A549 (cell line): ENCODE measurements around the gene GNB1L. TPM values are rescaled to one million over a fixed set of nuclear protein-coding genes. Genes with fewer than 3 reads are reported as not detected.
A peak's percentile ranks its signal among the peaks of the same experiment; 100 is the strongest.

Experiments used
- ATAC-seq, 2 experiments: fragments of 200-7000 bp in 1 of 2; fragments of >200 bp in 1 of 2; cut with Nextera tagmentation in 1 of 2; cut with Tn5 transposase in 1 of 2; 3 replicates each; pipeline versions ENCODE4 v1.8.0 to v1.9.1; 2018 to 2020; ENCODE audit warnings: mild to moderate bottlenecking in 1 of 2, moderate library complexity in 1 of 2
- CTCF ChIA-PET: fragments of 300-600 bp; sonication (Branson Sonifier 250); formaldehyde crosslinking; extraction: SDS; loops from one replicate; lab custom pipeline; 2021; ENCODE audit warnings: antibody characterized with exemption, inconsistent platforms; lab: Yijun Ruan, JAX
- POLR2A ChIA-PET: fragments of 350-600 bp; formaldehyde crosslinking; extraction: SDS; loops from one replicate; lab custom pipeline; 2021; ENCODE audit warnings: antibody characterized with exemption, inconsistent platforms; lab: Yijun Ruan, JAX
- DNase-seq, 2 experiments: peaks; one replicate each; pipeline versions ENCODE4 v3.0.0 to v3.0.0-alpha.2; 2011 to 2016; ENCODE audit warnings: low read depth in 1 of 2, low spot score in 1 of 2
- FAIRE-seq: peaks from 2 replicates; lab custom pipeline; 2011; peaks lifted over from hg19 to GRCh38; lab: Jason Lieb, UNC
- H3K27ac ChIP-seq, 2 experiments: fragments of >200 bp; sonication (Bioruptor Twin); formaldehyde crosslinking; 3 replicates each; pipeline ENCODE4 v1.5.1; 2016 to 2017
- H3K4me1 ChIP-seq: fragments of >200 bp; sonication (Bioruptor Twin); formaldehyde crosslinking; 3 replicates; pipeline ENCODE4 v1.6.1; 2016
- H3K4me2 ChIP-seq: fragments of >200 bp; sonication (Bioruptor Twin); formaldehyde crosslinking; 3 replicates; pipeline ENCODE4 v1.6.1; 2016
- H3K4me3 ChIP-seq: fragments of >200 bp; sonication (Bioruptor Twin); formaldehyde crosslinking; 3 replicates; pipeline ENCODE4 v1.5.1; 2016
- H3K9me3 ChIP-seq: fragments of >200 bp; sonication (Bioruptor Twin); formaldehyde crosslinking; 3 replicates; pipeline ENCODE4 v1.6.1; 2016
- ATOH8 ChIP-seq: fragments of 250-450 bp; sonication (Bioruptor Pico); IDR thresholded peaks from 2 replicates; pipeline ENCODE4 v1.5.0; 2020; ENCODE audit warnings: low read depth, mild to moderate bottlenecking, moderate library complexity
- BHLHE40 ChIP-seq: IDR thresholded peaks from 2 replicates; pipeline ENCODE4 v1.6.1; 2012; ENCODE audit warnings: low read depth, low read length, inconsistent platforms
- CBX2 ChIP-seq: fragments of 200-600 bp; sonication (generic); IDR thresholded peaks from 2 replicates; pipeline ENCODE4 v1.6.1; 2016; ENCODE audit warnings: low read depth, mild to moderate bottlenecking, borderline replicate concordance
- CBX8 ChIP-seq: fragments of 200-600 bp; sonication (generic); IDR thresholded peaks from 2 replicates; pipeline ENCODE4 v1.6.1; 2016
- CHD2 ChIP-seq: fragments of 150-350 bp; IDR thresholded peaks from 2 replicates; pipeline ENCODE4 v1.6.1; 2014; ENCODE audit warnings: low read length; ENCODE audit not compliant: partially characterized antibody
- CTCF ChIP-seq: fragments of >200 bp; sonication (Bioruptor Twin); formaldehyde crosslinking; IDR thresholded peaks from 3 replicates; pipeline ENCODE4 v1.5.1; 2016
- FOSL2 ChIP-seq, 2 experiments: fragments of 450-650 bp in 1 of 2; fragments of >200 bp in 1 of 2; sonication (Bioruptor Twin) in 1 of 2; formaldehyde crosslinking; IDR thresholded peaks; 2 replicates each; pipeline versions ENCODE4 v1.5.0 to v1.6.1; 2016 to 2020; ENCODE audit warnings: mild to moderate bottlenecking in 1 of 2, moderate library complexity in 1 of 2
- HDAC2 ChIP-seq: fragments of 200-600 bp; sonication (generic); IDR thresholded peaks from 2 replicates; pipeline ENCODE4 v1.6.1; 2016
- HES2 ChIP-seq: fragments of >200 bp; sonication (Bioruptor Twin); formaldehyde crosslinking; IDR thresholded peaks from 2 replicates; pipeline ENCODE4 v1.6.1; 2016
- HEYL ChIP-seq: fragments of 250-450 bp; sonication (Bioruptor Pico); IDR thresholded peaks from 2 replicates; pipeline ENCODE4 v1.8.0; 2021; ENCODE audit warnings: mild to moderate bottlenecking, moderate library complexity
- HOXB5 ChIP-seq: fragments of 250-450 bp; sonication (Bioruptor Pico); IDR thresholded peaks from 2 replicates; pipeline ENCODE4 v1.5.0; 2020; ENCODE audit warnings: mild to moderate bottlenecking, moderate library complexity
- JUN ChIP-seq, 2 experiments: fragments of >200 bp; sonication (Bioruptor Twin); formaldehyde crosslinking; IDR thresholded peaks; 2 replicates in 1 of 2; 3 replicates in 1 of 2; pipeline ENCODE4 v1.6.1; 2016 to 2017
- MAFK ChIP-seq: fragments of 450-650 bp; IDR thresholded peaks from 2 replicates; pipeline ENCODE4 v1.6.1; 2014; ENCODE audit not compliant: partially characterized antibody
- MAX ChIP-seq: IDR thresholded peaks from 2 replicates; pipeline ENCODE4 v1.6.1; 2012
- MAZ ChIP-seq: fragments of 150-350 bp; IDR thresholded peaks from 2 replicates; pipeline ENCODE4 v1.6.1; 2014; ENCODE audit warnings: antibody characterized with exemption, low read depth, low read length, borderline replicate concordance
- PHF8 ChIP-seq: fragments of 200-600 bp; sonication (generic); IDR thresholded peaks from 2 replicates; pipeline ENCODE4 v1.6.1; 2016; ENCODE audit warnings: low read depth, mild to moderate bottlenecking, antibody characterized with exemption, moderate library complexity, borderline replicate concordance
- RCOR1 ChIP-seq: fragments of 150-350 bp; IDR thresholded peaks from 2 replicates; pipeline ENCODE4 v1.6.1; 2014; ENCODE audit warnings: antibody characterized with exemption, low read length, low read depth
- SREBF2 ChIP-seq: fragments of 450-650 bp; IDR thresholded peaks from 2 replicates; pipeline ENCODE4 v1.6.1; 2014; ENCODE audit warnings: mild to moderate bottlenecking, moderate library complexity
- TFCP2L1 ChIP-seq: fragments of 250-450 bp; sonication (Bioruptor Pico); IDR thresholded peaks from 2 replicates; pipeline ENCODE4 v1.5.0; 2021; ENCODE audit warnings: mild to moderate bottlenecking
- TP53 ChIP-seq: fragments of 250-450 bp; sonication (Bioruptor Pico); IDR thresholded peaks from 2 replicates; pipeline ENCODE4 v1.5.0; 2021; ENCODE audit warnings: mild to moderate bottlenecking, moderate library complexity
- ZC3H11A ChIP-seq: fragments of 450-650 bp; IDR thresholded peaks from 2 replicates; pipeline ENCODE4 v1.6.1; 2014; ENCODE audit warnings: antibody characterized with exemption, mild to moderate bottlenecking
- ZSCAN20 ChIP-seq: fragments of 250-450 bp; sonication (Bioruptor Pico); IDR thresholded peaks from 2 replicates; pipeline ENCODE4 v1.8.0; 2022; ENCODE audit warnings: mild to moderate bottlenecking, moderate library complexity
- WGBS: methylation state at CpG from one replicate; pipeline ENCODE4 v1.1.6; 2017; ENCODE audit errors: missing lambda C conversion rate; 5-methylcytosine and 5-hydroxymethylcytosine counted together
- polyA plus RNA-seq, 4 experiments: library from polyadenylated mRNA; depleted of rRNA in 3 of 4; stranded (reverse); fragments of >200 nt; fragmentation: RNase III in 1 of 4; extraction: RNeasy Plus Mini Kit Qiagen cat#74134 plus additional on column Dnase treatment in 1 of 4; gene quantifications; 2 replicates in 3 of 4; 3 replicates in 1 of 4; pipeline ENCODE4 v1.2.3, GENCODE V29; 2011 to 2017
- TF ChIP-seq, protein P1 (sequence below): fragments of 200-600 bp; sonication (generic); IDR thresholded peaks from 2 replicates; pipeline ENCODE4 v1.6.1; 2016; ENCODE audit warnings: antibody characterized with exemption, mild to moderate bottlenecking, moderate library complexity

Gene GNB1L
- polyA plus RNA-seq, 2 of the 4 experiments (the other 2 are of a cell fraction), result 1.8 to 10.3 TPM

- 100% methylated on average over 1 of the region's 12 CpGs for WGBS
- Histone ChIP-seq H3K9me3 (no peaks in the 10 kb centered on the region), H3K27ac (peak overlapping the region in 1 of 2 experiments; percentile 82; a peak in 2 of 6 replicates), H3K4me3 (no peak overlapping the region), H3K4me1 (peaks cover 18% of the 10 kb centered on the region), H3K4me2 (no peak overlapping the region)
- DNase-seq (no peak), FAIRE-seq (no peak), ATAC-seq (no peak)
- POLR2A ChIA-PET, result no interaction called here
- no peak for TF ChIP-seq HES2
- no peak for TF ChIP-seq ATOH8 (CRISPR knock-in tag)
- no peak for TF ChIP-seq RCOR1
- no peak for TF ChIP-seq CHD2
- TF ChIP-seq HOXB5 (CRISPR knock-in tag), result no peak
- TF ChIP-seq CBX8, result no peak
- no peak for TF ChIP-seq TFCP2L1 (CRISPR knock-in tag)
- no peak for TF ChIP-seq CTCF
- no peak for TF ChIP-seq MAZ
- no peak for TF ChIP-seq FOSL2 (IDR thresholded peaks at IDR 0.05)
- no peak for TF ChIP-seq FOSL2 (CRISPR knock-in tag; IDR thresholded peaks at IDR 0.05)
- TF ChIP-seq CBX2, result no peak
- no peak for TF ChIP-seq ZSCAN20 (CRISPR knock-in tag)
- no peak for TF ChIP-seq MAX
- TF ChIP-seq PHF8, result no peak
- TF ChIP-seq HDAC2, result no peak
- no peak for TF ChIP-seq ZC3H11A
- TF ChIP-seq HEYL, result no peak
- CTCF ChIA-PET, result interaction anchor here (0.6 to 6.0 kb wide), 2 partner anchors 19 to 51 kb away, joined by 3 to 44 read pairs; no protein-coding TSS in a partner anchor
Observed at GRCh38 chr22:19749876-19750275, 104.8 kb downstream of the GNB1L start.

- WGBS, result 75% methylated on average over 12 of the region's 15 CpGs
- Histone ChIP-seq H3K4me3 (no peak overlapping the region), H3K4me1 (peaks cover 18% of the 10 kb centered on the region), H3K27ac (no peak overlapping the region), H3K4me2 (no peak overlapping the region), H3K9me3 (no peaks in the 10 kb centered on the region)
- ChIA-PET POLR2A (no interaction called here), CTCF (interaction anchor here (4.7 to 11.1 kb wide), 2 partner anchors 8 to 18 kb away, joined by 32 to 86 read pairs; no protein-coding TSS in a partner anchor)
- TF ChIP-seq HOXB5 (CRISPR knock-in tag) (no peak), MAFK (no peak), MAX (no peak), TP53 (CRISPR knock-in tag) (no peak), BHLHE40 (no peak), PHF8 (no peak), SREBF2 (no peak), JUN (IDR thresholded peaks at IDR 0.05) (no peak)
- TF ChIP-seq, protein P1, sequence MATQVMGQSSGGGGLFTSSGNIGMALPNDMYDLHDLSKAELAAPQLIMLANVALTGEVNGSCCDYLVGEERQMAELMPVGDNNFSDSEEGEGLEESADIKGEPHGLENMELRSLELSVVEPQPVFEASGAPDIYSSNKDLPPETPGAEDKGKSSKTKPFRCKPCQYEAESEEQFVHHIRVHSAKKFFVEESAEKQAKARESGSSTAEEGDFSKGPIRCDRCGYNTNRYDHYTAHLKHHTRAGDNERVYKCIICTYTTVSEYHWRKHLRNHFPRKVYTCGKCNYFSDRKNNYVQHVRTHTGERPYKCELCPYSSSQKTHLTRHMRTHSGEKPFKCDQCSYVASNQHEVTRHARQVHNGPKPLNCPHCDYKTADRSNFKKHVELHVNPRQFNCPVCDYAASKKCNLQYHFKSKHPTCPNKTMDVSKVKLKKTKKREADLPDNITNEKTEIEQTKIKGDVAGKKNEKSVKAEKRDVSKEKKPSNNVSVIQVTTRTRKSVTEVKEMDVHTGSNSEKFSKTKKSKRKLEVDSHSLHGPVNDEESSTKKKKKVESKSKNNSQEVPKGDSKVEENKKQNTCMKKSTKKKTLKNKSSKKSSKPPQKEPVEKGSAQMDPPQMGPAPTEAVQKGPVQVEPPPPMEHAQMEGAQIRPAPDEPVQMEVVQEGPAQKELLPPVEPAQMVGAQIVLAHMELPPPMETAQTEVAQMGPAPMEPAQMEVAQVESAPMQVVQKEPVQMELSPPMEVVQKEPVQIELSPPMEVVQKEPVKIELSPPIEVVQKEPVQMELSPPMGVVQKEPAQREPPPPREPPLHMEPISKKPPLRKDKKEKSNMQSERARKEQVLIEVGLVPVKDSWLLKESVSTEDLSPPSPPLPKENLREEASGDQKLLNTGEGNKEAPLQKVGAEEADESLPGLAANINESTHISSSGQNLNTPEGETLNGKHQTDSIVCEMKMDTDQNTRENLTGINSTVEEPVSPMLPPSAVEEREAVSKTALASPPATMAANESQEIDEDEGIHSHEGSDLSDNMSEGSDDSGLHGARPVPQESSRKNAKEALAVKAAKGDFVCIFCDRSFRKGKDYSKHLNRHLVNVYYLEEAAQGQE, result no peak
- FAIRE-seq (no peak), DNase-seq (no peak), ATAC-seq (no peak)
Observed at GRCh38 chr22:19748991-19749664, 105.5 kb downstream of the GNB1L start.
